ENCODE data around the gene PRDM16. TPM values are rescaled to one million over a fixed set of nuclear protein-coding genes. Genes with fewer than 3 reads are reported as not detected.

PRDM16 gene
- total and polyA plus RNA-seq, 2 of the 4 experiments (the other 2 are of a cell fraction): 0.02 TPM; not detected in 1

GRCh38 chr1:3423245-3423829, 354.3 kb downstream of the PRDM16 start:
- Histone ChIP-seq H3K4me2 (ENCODE audit: low read depth, low read length) (no peak overlapping the region), H3K27me3 (ENCODE audit: control insufficient read depth, insufficient read depth, low read length) (peaks cover 9% of the 10 kb centered on the region; the same call in 1 of the 2 replicates), H2AK5ac (ENCODE audit: low read depth, low read length) (no peak overlapping the region), H2AK9ac (replicated peaks; ENCODE audit: low read depth, low read length, poor library complexity) (no peak overlapping the region), H4K8ac (ENCODE audit: low read depth in 2 of 2, low read length in 2 of 2) (no peak overlapping the region), H3K27ac (ENCODE audit: insufficient read depth, low read length) (no peak overlapping the region), H3K36me3 (ENCODE audit: control insufficient read depth, insufficient read depth, low read length) (no peaks in the 10 kb centered on the region), H2BK20ac (ENCODE audit: low read depth, low read length) (no peak overlapping the region), H3K4ac (ENCODE audit: low read depth, low read length) (no peak overlapping the region), H3K79me1 (ENCODE audit: low read depth in 1 of 2, low read length in 2 of 2) (no peaks in the 10 kb centered on the region), H3K14ac (replicated peaks; ENCODE audit: low read depth, low read length) (no peak overlapping the region), H3K56ac (ENCODE audit: extremely low read depth, insufficient read depth, low read length) (no peak overlapping the region), H2BK120ac (ENCODE audit: low read depth, low read length) (no peak overlapping the region), H3K9ac (ENCODE audit: low read depth, low read length) (no peak overlapping the region), H4K20me1 (ENCODE audit: insufficient read depth, low read length) (no peaks in the 10 kb centered on the region), H2BK5ac (ENCODE audit: low read depth, low read length, poor library complexity, severe bottlenecking) (no peak overlapping the region), H3K18ac (ENCODE audit: low read depth, low read length) (no peak overlapping the region), H3K9me1 (ENCODE audit: insufficient read depth, low read length) (no peaks in the 10 kb centered on the region), H3K4me1 (ENCODE audit: control insufficient read depth, insufficient read depth, low read length) (no peaks in the 10 kb centered on the region), H2AFZ (replicated peaks; ENCODE audit: low read length, poor library complexity) (no peak overlapping the region), H4K5ac (ENCODE audit: low read depth, low read length) (no peak overlapping the region), H3K4me3 (ENCODE audit: insufficient read depth, low read depth, low read length) (no peak overlapping the region), H2BK15ac (ENCODE audit: low read depth, low read length) (no peak overlapping the region), H3K23ac (ENCODE audit: low read depth, low read length) (no peak overlapping the region), H4K91ac (ENCODE audit: insufficient read depth, low read depth, low read length) (no peak overlapping the region), H3K9me3 (ENCODE audit: control insufficient read depth, insufficient read depth, low read length) (no peaks in the 10 kb centered on the region)
- DNase-seq (no peak), ATAC-seq (ENCODE audit: low read depth) (no peak)
- TF ChIP-seq NFE2L2 (IDR thresholded peaks at IDR 0.05; ENCODE audit: low read depth, low read length) (no peak), CHD1 (IDR thresholded peaks at IDR 0.05; ENCODE audit: low read depth, low read length) (no peak), MAFK (IDR thresholded peaks at IDR 0.05; ENCODE audit: low read depth, low read length) (no peak), MAZ (IDR thresholded peaks at IDR 0.05; ENCODE audit: borderline replicate concordance, low read depth, low read length) (no peak), MXI1 (IDR thresholded peaks at IDR 0.05; ENCODE audit: borderline replicate concordance, low read depth, low read length) (no peak), BHLHE40 (IDR thresholded peaks at IDR 0.05; ENCODE audit: low read depth, low read length) (no peak), SMC3 (IDR thresholded peaks at IDR 0.05; ENCODE audit: low read depth, low read length) (no peak)
- TF ChIP-seq, protein P1, sequence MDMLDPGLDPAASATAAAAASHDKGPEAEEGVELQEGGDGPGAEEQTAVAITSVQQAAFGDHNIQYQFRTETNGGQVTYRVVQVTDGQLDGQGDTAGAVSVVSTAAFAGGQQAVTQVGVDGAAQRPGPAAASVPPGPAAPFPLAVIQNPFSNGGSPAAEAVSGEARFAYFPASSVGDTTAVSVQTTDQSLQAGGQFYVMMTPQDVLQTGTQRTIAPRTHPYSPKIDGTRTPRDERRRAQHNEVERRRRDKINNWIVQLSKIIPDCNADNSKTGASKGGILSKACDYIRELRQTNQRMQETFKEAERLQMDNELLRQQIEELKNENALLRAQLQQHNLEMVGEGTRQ (IDR thresholded peaks at IDR 0.05; ENCODE audit: low read depth, low read length): no peak
- no TSS peak for BruUV-seq (replicated peaks)
- intact Hi-C loops (cut with micrococcal nuclease) (no loop called here), dilution Hi-C loops (cut with HindIII; ENCODE audit: low sequenced_read_pairs, unreplicated experiment) (no loop called here), in situ Hi-C loops (cut with MboI; ENCODE audit: low sequenced_read_pairs) (loop anchor here (5.0 kb wide), 1 partner anchor 1011 kb away; the partner anchor contains the start of gene PEX10)
- WGBS, 2 experiments (ENCODE audit: extremely low coverage in 2 of 2, insufficient read length in 1 of 2): 76% methylated on average over 19 of the region's 23 CpGs; no CpG with 5 or more reads in 1 of the 2 experiments
- CTCF ChIA-PET: interaction anchor here (1.6 kb wide), 1 partner anchor 1005 kb away, joined by 5 read pairs; no protein-coding TSS in a partner anchor
- POLR2A ChIA-PET (ENCODE audit: unreplicated experiment): no interaction called here
